Suppressor macrophage treated with lipopolysaccharide for 4 hours (primary cell): ENCODE measurements around the gene LTBP3.

Source experiments
- DNase-seq: peaks from one replicate; pipeline ENCODE4 v3.0.0-alpha.2; 2020

Gene LTBP3

GRCh38 chr11:65558002-65558929 lies at the start of gene LTBP3:
Gene LTBP3 (minus strand): TSS chr11:65558359. CDS start chr11:65557959, 400 bp downstream.
- DNase-seq = peak; percentile 69

- DNase-seq = peak; percentile 41
Measured at GRCh38 chr11:65606876-65607613, 48.9 kb upstream of the LTBP3 start.

GRCh38 chr11:65604258-65604657 lies 46.1 kb upstream of the LTBP3 start:
- no peak for DNase-seq

- DNase-seq = no peak
Measured at GRCh38 chr11:65599955-65600246, 41.7 kb upstream of the LTBP3 start.

- no peak for DNase-seq
Measured at GRCh38 chr11:65599216-65599954, 41.2 kb upstream of the LTBP3 start.

- no peak for DNase-seq
Measured at GRCh38 chr11:65598258-65598699, 40.1 kb upstream of the LTBP3 start.

GRCh38 chr11:65596520-65596919 lies 38.4 kb upstream of the LTBP3 start:
- no peak for DNase-seq

GRCh38 chr11:65595543-65596281 lies 37.6 kb upstream of the LTBP3 start, which contains the start of gene KCNK7:
Gene KCNK7 (minus strand): TSS chr11:65595800. CDS start chr11:65595772, 28 bp downstream.
- no peak for DNase-seq

- DNase-seq = no peak
Measured at GRCh38 chr11:65595131-65595530, 37.0 kb upstream of the LTBP3 start.

GRCh38 chr11:65593518-65594414 lies 35.6 kb upstream of the LTBP3 start:
- peak; percentile 51 for DNase-seq

GRCh38 chr11:65592858-65593517 lies 34.8 kb upstream of the LTBP3 start:
- no peak for DNase-seq

GRCh38 chr11:65591939-65592857 lies 34.0 kb upstream of the LTBP3 start:
- DNase-seq = no peak

- DNase-seq = no peak
Measured at GRCh38 chr11:65590240-65590738, 32.1 kb upstream of the LTBP3 start.

- DNase-seq = no peak
Measured at GRCh38 chr11:65589444-65590239, 31.5 kb upstream of the LTBP3 start.

- peak; percentile 86 for DNase-seq
Measured at GRCh38 chr11:65588199-65589054, 30.3 kb upstream of the LTBP3 start.

- peak; percentile 37 for DNase-seq
Measured at GRCh38 chr11:65586676-65587075, 28.5 kb upstream of the LTBP3 start.

GRCh38 chr11:65586247-65586630 lies 28.1 kb upstream of the LTBP3 start:
- no peak for DNase-seq
